GM23338 (cell line): ENCODE measurements around the gene LLPH.

ENCODE experiments used
- CREB1 ChIP-seq: fragments of 250-450 bp; sonication (Bioruptor Pico); IDR thresholded peaks from 2 replicates; pipeline ENCODE4 v1.5.0; 2020; ENCODE audit warnings: low read depth, mild to moderate bottlenecking, moderate library complexity
- EZH2 ChIP-seq: fragments of 200-600 bp; sonication (generic); IDR thresholded peaks from one replicate; pipeline ENCODE4 v1.8.0; 2017; ENCODE audit warnings: antibody characterized with exemption, mild to moderate bottlenecking, low read depth; ENCODE audit not compliant: unreplicated experiment
- EZH2phosphoT487 ChIP-seq: fragments of 200-600 bp; sonication (generic); IDR thresholded peaks from one replicate; pipeline ENCODE4 v1.8.1; 2018; ENCODE audit warnings: antibody characterized with exemption; ENCODE audit not compliant: unreplicated experiment
- JUNB ChIP-seq: IDR thresholded peaks from one replicate; pipeline ENCODE4 v1.6.1; 2016; ENCODE audit warnings: antibody characterized with exemption; ENCODE audit not compliant: unreplicated experiment
- NANOG ChIP-seq: IDR thresholded peaks from 2 replicates; pipeline ENCODE4 v1.6.1; 2016; ENCODE audit warnings: antibody characterized with exemption, borderline replicate concordance
- POLR2AphosphoS5 ChIP-seq: IDR thresholded peaks from 2 replicates; pipeline ENCODE4 v1.6.1; 2016; ENCODE audit warnings: antibody characterized with exemption, low read depth
- STAT1 ChIP-seq: IDR thresholded peaks from one replicate; pipeline ENCODE4 v1.6.1; 2016; ENCODE audit warnings: antibody characterized with exemption; ENCODE audit not compliant: unreplicated experiment
- ZNF114 ChIP-seq: fragments of 250-450 bp; sonication (Bioruptor Pico); IDR thresholded peaks from 2 replicates; pipeline ENCODE4 v1.5.0; 2020; ENCODE audit warnings: mild to moderate bottlenecking, moderate library complexity
- ZNF331 ChIP-seq: fragments of 250-450 bp; sonication (Bioruptor Pico); IDR thresholded peaks from 2 replicates; pipeline ENCODE4 v1.5.0; 2020; ENCODE audit warnings: low read depth, mild to moderate bottlenecking, moderate library complexity
- TF ChIP-seq, protein P1 (sequence below): IDR thresholded peaks from one replicate; pipeline ENCODE4 v1.6.1; 2018; ENCODE audit warnings: antibody characterized with exemption; ENCODE audit not compliant: unreplicated experiment
- TF ChIP-seq, protein P2 (sequence below), 2 experiments: fragments of 200-600 bp in 1 of 2; sonication (generic) in 1 of 2; conservative IDR thresholded peaks; 2 replicates each; pipeline versions ENCODE4 v1.5.1 to v1.6.1; 2016 to 2017; ENCODE audit warnings: antibody characterized with exemption in 2 of 2, low read depth in 2 of 2, mild to moderate bottlenecking in 2 of 2, moderate library complexity in 1 of 2
- TF ChIP-seq, protein P3 (sequence below): fragments of 250-450 bp; sonication (Bioruptor Pico); IDR thresholded peaks from 2 replicates; pipeline ENCODE4 v1.5.0; 2020; ENCODE audit warnings: mild to moderate bottlenecking, moderate library complexity
- TF ChIP-seq, protein P4 (sequence below): IDR thresholded peaks from 2 replicates; pipeline ENCODE4 v1.6.1; 2016; ENCODE audit warnings: antibody characterized with exemption

GRCh38 chr12:66168410-66168809 is 37.9 kb upstream of the LLPH start:
- TF ChIP-seq, protein P1, sequence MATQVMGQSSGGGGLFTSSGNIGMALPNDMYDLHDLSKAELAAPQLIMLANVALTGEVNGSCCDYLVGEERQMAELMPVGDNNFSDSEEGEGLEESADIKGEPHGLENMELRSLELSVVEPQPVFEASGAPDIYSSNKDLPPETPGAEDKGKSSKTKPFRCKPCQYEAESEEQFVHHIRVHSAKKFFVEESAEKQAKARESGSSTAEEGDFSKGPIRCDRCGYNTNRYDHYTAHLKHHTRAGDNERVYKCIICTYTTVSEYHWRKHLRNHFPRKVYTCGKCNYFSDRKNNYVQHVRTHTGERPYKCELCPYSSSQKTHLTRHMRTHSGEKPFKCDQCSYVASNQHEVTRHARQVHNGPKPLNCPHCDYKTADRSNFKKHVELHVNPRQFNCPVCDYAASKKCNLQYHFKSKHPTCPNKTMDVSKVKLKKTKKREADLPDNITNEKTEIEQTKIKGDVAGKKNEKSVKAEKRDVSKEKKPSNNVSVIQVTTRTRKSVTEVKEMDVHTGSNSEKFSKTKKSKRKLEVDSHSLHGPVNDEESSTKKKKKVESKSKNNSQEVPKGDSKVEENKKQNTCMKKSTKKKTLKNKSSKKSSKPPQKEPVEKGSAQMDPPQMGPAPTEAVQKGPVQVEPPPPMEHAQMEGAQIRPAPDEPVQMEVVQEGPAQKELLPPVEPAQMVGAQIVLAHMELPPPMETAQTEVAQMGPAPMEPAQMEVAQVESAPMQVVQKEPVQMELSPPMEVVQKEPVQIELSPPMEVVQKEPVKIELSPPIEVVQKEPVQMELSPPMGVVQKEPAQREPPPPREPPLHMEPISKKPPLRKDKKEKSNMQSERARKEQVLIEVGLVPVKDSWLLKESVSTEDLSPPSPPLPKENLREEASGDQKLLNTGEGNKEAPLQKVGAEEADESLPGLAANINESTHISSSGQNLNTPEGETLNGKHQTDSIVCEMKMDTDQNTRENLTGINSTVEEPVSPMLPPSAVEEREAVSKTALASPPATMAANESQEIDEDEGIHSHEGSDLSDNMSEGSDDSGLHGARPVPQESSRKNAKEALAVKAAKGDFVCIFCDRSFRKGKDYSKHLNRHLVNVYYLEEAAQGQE, result no peak
- no peak for TF ChIP-seq EZH2
- TF ChIP-seq, protein P2, sequence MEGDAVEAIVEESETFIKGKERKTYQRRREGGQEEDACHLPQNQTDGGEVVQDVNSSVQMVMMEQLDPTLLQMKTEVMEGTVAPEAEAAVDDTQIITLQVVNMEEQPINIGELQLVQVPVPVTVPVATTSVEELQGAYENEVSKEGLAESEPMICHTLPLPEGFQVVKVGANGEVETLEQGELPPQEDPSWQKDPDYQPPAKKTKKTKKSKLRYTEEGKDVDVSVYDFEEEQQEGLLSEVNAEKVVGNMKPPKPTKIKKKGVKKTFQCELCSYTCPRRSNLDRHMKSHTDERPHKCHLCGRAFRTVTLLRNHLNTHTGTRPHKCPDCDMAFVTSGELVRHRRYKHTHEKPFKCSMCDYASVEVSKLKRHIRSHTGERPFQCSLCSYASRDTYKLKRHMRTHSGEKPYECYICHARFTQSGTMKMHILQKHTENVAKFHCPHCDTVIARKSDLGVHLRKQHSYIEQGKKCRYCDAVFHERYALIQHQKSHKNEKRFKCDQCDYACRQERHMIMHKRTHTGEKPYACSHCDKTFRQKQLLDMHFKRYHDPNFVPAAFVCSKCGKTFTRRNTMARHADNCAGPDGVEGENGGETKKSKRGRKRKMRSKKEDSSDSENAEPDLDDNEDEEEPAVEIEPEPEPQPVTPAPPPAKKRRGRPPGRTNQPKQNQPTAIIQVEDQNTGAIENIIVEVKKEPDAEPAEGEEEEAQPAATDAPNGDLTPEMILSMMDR (conservative IDR thresholded peaks at IDR 0.05; ENCODE audit: low read depth in 2 of 2), result no peak
- TF ChIP-seq ZNF331, result no peak
- TF ChIP-seq POLR2AphosphoS5, result no peak
- TF ChIP-seq, protein P3, sequence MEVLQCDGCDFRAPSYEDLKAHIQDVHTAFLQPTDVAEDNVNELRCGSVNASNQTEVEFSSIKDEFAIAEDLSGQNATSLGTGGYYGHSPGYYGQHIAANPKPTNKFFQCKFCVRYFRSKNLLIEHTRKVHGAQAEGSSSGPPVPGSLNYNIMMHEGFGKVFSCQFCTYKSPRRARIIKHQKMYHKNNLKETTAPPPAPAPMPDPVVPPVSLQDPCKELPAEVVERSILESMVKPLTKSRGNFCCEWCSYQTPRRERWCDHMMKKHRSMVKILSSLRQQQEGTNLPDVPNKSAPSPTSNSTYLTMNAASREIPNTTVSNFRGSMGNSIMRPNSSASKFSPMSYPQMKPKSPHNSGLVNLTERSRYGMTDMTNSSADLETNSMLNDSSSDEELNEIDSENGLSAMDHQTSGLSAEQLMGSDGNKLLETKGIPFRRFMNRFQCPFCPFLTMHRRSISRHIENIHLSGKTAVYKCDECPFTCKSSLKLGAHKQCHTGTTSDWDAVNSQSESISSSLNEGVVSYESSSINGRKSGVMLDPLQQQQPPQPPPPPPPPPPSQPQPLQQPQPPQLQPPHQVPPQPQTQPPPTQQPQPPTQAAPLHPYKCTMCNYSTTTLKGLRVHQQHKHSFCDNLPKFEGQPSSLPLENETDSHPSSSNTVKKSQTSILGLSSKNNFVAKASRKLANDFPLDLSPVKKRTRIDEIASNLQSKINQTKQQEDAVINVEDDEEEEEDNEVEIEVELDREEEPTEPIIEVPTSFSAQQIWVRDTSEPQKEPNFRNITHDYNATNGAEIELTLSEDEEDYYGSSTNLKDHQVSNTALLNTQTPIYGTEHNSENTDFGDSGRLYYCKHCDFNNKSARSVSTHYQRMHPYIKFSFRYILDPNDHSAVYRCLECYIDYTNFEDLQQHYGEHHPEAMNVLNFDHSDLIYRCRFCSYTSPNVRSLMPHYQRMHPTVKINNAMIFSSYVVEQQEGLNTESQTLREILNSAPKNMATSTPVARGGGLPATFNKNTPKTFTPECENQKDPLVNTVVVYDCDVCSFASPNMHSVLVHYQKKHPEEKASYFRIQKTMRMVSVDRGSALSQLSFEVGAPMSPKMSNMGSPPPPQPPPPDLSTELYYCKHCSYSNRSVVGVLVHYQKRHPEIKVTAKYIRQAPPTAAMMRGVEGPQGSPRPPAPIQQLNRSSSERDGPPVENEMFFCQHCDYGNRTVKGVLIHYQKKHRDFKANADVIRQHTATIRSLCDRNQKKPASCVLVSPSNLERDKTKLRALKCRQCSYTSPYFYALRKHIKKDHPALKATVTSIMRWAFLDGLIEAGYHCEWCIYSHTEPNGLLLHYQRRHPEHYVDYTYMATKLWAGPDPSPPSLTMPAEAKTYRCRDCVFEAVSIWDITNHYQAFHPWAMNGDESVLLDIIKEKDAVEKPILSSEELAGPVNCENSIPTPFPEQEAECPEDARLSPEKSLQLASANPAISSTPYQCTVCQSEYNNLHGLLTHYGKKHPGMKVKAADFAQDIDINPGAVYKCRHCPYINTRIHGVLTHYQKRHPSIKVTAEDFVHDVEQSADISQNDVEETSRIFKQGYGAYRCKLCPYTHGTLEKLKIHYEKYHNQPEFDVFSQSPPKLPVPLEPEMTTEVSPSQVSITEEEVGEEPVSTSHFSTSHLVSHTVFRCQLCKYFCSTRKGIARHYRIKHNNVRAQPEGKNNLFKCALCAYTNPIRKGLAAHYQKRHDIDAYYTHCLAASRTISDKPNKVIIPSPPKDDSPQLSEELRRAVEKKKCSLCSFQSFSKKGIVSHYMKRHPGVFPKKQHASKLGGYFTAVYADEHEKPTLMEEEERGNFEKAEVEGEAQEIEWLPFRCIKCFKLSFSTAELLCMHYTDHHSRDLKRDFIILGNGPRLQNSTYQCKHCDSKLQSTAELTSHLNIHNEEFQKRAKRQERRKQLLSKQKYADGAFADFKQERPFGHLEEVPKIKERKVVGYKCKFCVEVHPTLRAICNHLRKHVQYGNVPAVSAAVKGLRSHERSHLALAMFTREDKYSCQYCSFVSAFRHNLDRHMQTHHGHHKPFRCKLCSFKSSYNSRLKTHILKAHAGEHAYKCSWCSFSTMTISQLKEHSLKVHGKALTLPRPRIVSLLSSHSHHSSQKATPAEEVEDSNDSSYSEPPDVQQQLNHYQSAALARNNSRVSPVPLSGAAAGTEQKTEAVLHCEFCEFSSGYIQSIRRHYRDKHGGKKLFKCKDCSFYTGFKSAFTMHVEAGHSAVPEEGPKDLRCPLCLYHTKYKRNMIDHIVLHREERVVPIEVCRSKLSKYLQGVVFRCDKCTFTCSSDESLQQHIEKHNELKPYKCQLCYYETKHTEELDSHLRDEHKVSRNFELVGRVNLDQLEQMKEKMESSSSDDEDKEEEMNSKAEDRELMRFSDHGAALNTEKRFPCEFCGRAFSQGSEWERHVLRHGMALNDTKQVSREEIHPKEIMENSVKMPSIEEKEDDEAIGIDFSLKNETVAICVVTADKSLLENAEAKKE (CRISPR knock-in tag), result no peak
- TF ChIP-seq, protein P4, sequence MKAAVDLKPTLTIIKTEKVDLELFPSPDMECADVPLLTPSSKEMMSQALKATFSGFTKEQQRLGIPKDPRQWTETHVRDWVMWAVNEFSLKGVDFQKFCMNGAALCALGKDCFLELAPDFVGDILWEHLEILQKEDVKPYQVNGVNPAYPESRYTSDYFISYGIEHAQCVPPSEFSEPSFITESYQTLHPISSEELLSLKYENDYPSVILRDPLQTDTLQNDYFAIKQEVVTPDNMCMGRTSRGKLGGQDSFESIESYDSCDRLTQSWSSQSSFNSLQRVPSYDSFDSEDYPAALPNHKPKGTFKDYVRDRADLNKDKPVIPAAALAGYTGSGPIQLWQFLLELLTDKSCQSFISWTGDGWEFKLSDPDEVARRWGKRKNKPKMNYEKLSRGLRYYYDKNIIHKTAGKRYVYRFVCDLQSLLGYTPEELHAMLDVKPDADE, result no peak
- TF ChIP-seq EZH2phosphoT487, result no peak
- TF ChIP-seq CREB1 (CRISPR knock-in tag), result no peak
- no peak for TF ChIP-seq STAT1
- TF ChIP-seq ZNF114 (CRISPR knock-in tag), result no peak
- TF ChIP-seq NANOG, result no peak
- TF ChIP-seq JUNB, result no peak
